Measurements from ENCODE around the gene FRY. TPM values are rescaled to one million over a fixed set of nuclear protein-coding genes. Genes with fewer than 3 reads are reported as not detected.

The FRY gene
- total and polyA plus RNA-seq, 11 donors = 21.6 to 237 (median 165) TPM

DNA sequence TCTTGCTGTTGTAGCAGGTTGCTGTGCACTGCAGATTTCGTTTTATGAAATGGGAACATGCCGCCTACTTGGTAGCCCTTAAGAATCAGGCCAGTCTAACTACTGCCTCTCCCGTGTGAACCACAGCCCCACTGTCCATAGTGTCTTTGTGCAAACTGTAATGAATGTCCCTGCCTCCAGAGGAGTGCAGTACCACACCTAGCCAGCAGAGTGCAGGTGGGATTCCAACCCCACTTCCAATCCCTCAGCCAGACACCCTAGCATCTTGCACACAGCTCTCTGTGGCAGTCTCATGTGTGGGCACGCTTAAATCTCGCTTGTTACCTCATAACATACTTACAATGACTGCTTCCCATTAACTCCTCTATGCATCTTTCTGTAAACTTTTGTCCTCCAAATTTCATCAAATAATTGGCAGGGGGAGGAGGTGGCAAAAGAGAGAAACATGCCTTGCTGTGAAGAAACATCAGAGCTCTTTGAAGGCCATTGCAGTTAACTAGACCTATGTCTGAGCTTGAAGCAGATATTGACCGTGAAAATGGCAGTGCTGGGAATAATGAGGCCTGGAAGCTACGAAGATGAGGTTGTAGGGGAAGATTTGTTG lies 236.4 kb downstream of the FRY start:
- Histone ChIP-seq H3K27me3 (no peaks in the 10 kb centered on the region), H3K4me3 (no peak overlapping the region), H3K27ac (no peak overlapping the region), H3K36me3 (peaks cover 0 to 97% (median 54%) of the 10 kb centered on the region in 9 donors), H3K4me1 (peaks cover 4 to 46% (median 26%) of the 10 kb centered on the region in 12 donors), H3K9me3 (no peaks in the 10 kb centered on the region)
- 87 to 92% (median 90%) methylated on average over 7 of the region's 7 CpGs for WGBS, 4 donors
- ATAC-seq (no peak), DNase-seq (no peak)
- intact Hi-C loops (cut with DNase I) = no loop called here
- no peak for TF ChIP-seq POLR2A (IDR thresholded peaks at IDR 0.05)
- peak; percentile 11 to 64 (median 44) for TF ChIP-seq CTCF (IDR thresholded peaks at IDR 0.05)

- ATAC-seq (peak in 1 of 4 donors; percentile 38), DNase-seq (no peak)
- intact Hi-C loops (cut with DNase I) = no loop called here
- no peaks in the 10 kb centered on the region for H3K27me3 ChIP-seq
- TF ChIP-seq CTCF (IDR thresholded peaks at IDR 0.05) (no peak), POLR2A (IDR thresholded peaks at IDR 0.05) (no peak)
- 67 to 87% (median 78%) methylated on average over 4 of the region's 4 CpGs for WGBS, 4 donors
- peak overlapping the region in 7 of 12 donors; percentile 2 to 49 (median 20) for H3K27ac ChIP-seq
- H3K4me1 ChIP-seq = peaks cover 0 to 15% (median 0%) of the 10 kb centered on the region in 12 donors
- peaks cover 0 to 96% (median 68%) of the 10 kb centered on the region in 9 donors for H3K36me3 ChIP-seq
- H3K9me3 ChIP-seq = no peaks in the 10 kb centered on the region
- no peak overlapping the region for H3K4me3 ChIP-seq
Measured at GRCh38 chr13:32272021-32272683, 240.6 kb downstream of the FRY start.

DNA sequence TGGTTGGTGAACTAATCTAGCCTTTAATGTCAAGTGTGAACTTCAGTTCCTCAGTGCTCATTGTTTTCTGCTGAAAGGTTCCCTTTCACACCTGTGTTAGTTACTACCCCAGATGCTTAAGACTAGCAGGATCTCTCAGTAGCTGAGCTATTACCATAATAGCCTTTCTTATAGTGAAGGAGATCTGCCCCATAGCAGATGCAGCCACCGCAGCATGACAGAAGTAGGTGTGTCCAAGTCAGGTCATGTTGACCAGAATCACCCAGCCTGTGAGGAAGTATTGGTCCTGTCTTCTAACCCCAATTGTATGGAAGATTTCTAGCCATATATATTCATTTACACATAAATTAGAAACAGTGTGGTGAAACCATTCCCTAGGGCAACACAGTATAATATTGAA lies 246.3 kb downstream of the FRY start:
- Histone ChIP-seq H3K27me3 (no peaks in the 10 kb centered on the region), H3K4me3 (no peak overlapping the region), H3K4me1 (peaks cover 0 to 14% (median 0%) of the 10 kb centered on the region in 12 donors), H3K36me3 (peaks cover 0 to 97% (median 82%) of the 10 kb centered on the region in 9 donors), H3K9me3 (no peaks in the 10 kb centered on the region), H3K27ac (no peak overlapping the region)
- DNase-seq = no peak
- no peak for ATAC-seq
- intact Hi-C loops (cut with DNase I) = no loop called here
- WGBS, 4 donors = 48 to 99% (median 78%) methylated on average over 1 of the region's 1 CpG
- no peak for TF ChIP-seq POLR2A (IDR thresholded peaks at IDR 0.05)
- TF ChIP-seq CTCF (IDR thresholded peaks at IDR 0.05) = no peak

GRCh38 chr13:32278426-32278825 lies 246.9 kb downstream of the FRY start:
- no peaks in the 10 kb centered on the region for H3K27me3 ChIP-seq
- peaks cover 0 to 100% (median 81%) of the 10 kb centered on the region in 9 donors for H3K36me3 ChIP-seq
- no peak overlapping the region for H3K4me3 ChIP-seq
- no peak overlapping the region for H3K27ac ChIP-seq
- no peak for TF ChIP-seq CTCF (IDR thresholded peaks at IDR 0.05)
- TF ChIP-seq POLR2A (IDR thresholded peaks at IDR 0.05) = no peak
- WGBS, 4 donors = 93 to 97% (median 97%) methylated on average over 3 of the region's 3 CpGs
- intact Hi-C loops (cut with DNase I) = no loop called here
- no peaks in the 10 kb centered on the region for H3K9me3 ChIP-seq
- no peak for ATAC-seq
- DNase-seq = no peak
- peaks cover 0 to 16% (median 0%) of the 10 kb centered on the region in 12 donors for H3K4me1 ChIP-seq

All from heart left ventricle (tissue), 16 donors.